Stomach smooth muscle (tissue), 2 donors: ENCODE results near the gene CFB.
"Not testable (repeated sequence)": the region's sequence is repeated elsewhere in the genome, so short reads cannot be mapped to it uniquely, and the experiment has no call there.

Experiments
- H3K27ac ChIP-seq: one replicate; pipeline ENCODE4 v1.7.0; 2013; ENCODE audit warnings: mild to moderate bottlenecking, low read length, inconsistent platforms
- H3K27me3 ChIP-seq, 2 donors: one replicate each; pipeline ENCODE4 v1.7.0; 2013; ENCODE audit warnings: low read length in 2 of 2; ENCODE audit not compliant: insufficient read depth in 2 of 2, control insufficient read depth in 1 of 2
- H3K36me3 ChIP-seq, 2 donors: one replicate each; pipeline ENCODE4 v1.7.0; 2013; ENCODE audit warnings: low read length in 2 of 2; ENCODE audit not compliant: control insufficient read depth in 2 of 2, insufficient read depth in 2 of 2
- H3K4me1 ChIP-seq: one replicate; pipeline ENCODE4 v1.7.0; 2013; ENCODE audit warnings: low read length; ENCODE audit not compliant: control insufficient read depth, insufficient read depth
- H3K4me3 ChIP-seq, 2 donors: one replicate each; pipeline ENCODE4 v1.7.0; 2013; ENCODE audit warnings: low read length in 2 of 2
- H3K9ac ChIP-seq, 2 donors: one replicate each; pipeline ENCODE4 v1.7.0; 2013; ENCODE audit warnings: low read length in 2 of 2, mild to moderate bottlenecking in 1 of 2
- H3K9me3 ChIP-seq, 2 donors: one replicate each; pipeline ENCODE4 v1.7.0; 2013; ENCODE audit warnings: low read length in 2 of 2; ENCODE audit not compliant: control insufficient read depth in 2 of 2
- donor health status: healthy.
- donor health status: Pancreatic carcinoma.

Gene CFB

GRCh38 chr6:31972709-31973350 is 26.9 kb downstream of the CFB start:
- Histone ChIP-seq H3K27ac (peak overlapping the region; percentile 98), H3K9me3 (no peaks in the 10 kb centered on the region), H3K27me3 (no peaks in the 10 kb centered on the region), H3K4me1 (peaks cover 42% of the 10 kb centered on the region), H3K36me3 (peaks cover 10 to 14% of the 10 kb centered on the region in 2 donors), H3K4me3 (peak overlapping the region; percentile 75 to 97), H3K9ac (peak overlapping the region; percentile 74 to 99)

- not testable (repeated sequence) for H3K9me3 ChIP-seq, H3K27ac ChIP-seq, H3K9ac ChIP-seq, H3K27me3 ChIP-seq, H3K4me3 ChIP-seq
- H3K36me3 ChIP-seq: peaks cover 8 to 12% of the 10 kb centered on the region in 2 donors
- peaks cover 24% of the 10 kb centered on the region for H3K4me1 ChIP-seq
Observed at GRCh38 chr6:31976065-31976464, 30.2 kb downstream of the CFB start.

GRCh38 chr6:31977816-31978431 is 32.0 kb downstream of the CFB start:
- Histone ChIP-seq H3K9me3 (no peaks in the 10 kb centered on the region), H3K36me3 (peaks cover 8 to 12% of the 10 kb centered on the region in 2 donors), H3K4me1 (peaks cover 7% of the 10 kb centered on the region), H3K4me3 (no peak overlapping the region), H3K27me3 (no peaks in the 10 kb centered on the region), H3K9ac (no peak overlapping the region), H3K27ac (no peak overlapping the region)

- no peaks in the 10 kb centered on the region for H3K9me3 ChIP-seq
- H3K4me3 ChIP-seq: no peak overlapping the region
- no peak overlapping the region for H3K27ac ChIP-seq
- H3K27me3 ChIP-seq: no peaks in the 10 kb centered on the region
- H3K9ac ChIP-seq: no peak overlapping the region
- peaks cover 8 to 12% of the 10 kb centered on the region in 2 donors for H3K36me3 ChIP-seq
- H3K4me1 ChIP-seq: no peaks in the 10 kb centered on the region
Observed at GRCh38 chr6:31978831-31979230, 32.9 kb downstream of the CFB start.

- H3K9me3 ChIP-seq: no peaks in the 10 kb centered on the region
- no peak overlapping the region for H3K27ac ChIP-seq
- H3K9ac ChIP-seq: no peak overlapping the region
- no peaks in the 10 kb centered on the region for H3K27me3 ChIP-seq
- H3K4me1 ChIP-seq: no peaks in the 10 kb centered on the region
- H3K36me3 ChIP-seq: peaks cover 8 to 12% of the 10 kb centered on the region in 2 donors
- no peak overlapping the region for H3K4me3 ChIP-seq
Observed at GRCh38 chr6:31979238-31979898, 33.5 kb downstream of the CFB start.

- H3K4me1 ChIP-seq, H3K27me3 ChIP-seq, H3K9ac ChIP-seq, H3K9me3 ChIP-seq, H3K27ac ChIP-seq, H3K4me3 ChIP-seq: not testable (repeated sequence)
- H3K36me3 ChIP-seq: peaks cover 8 to 12% of the 10 kb centered on the region in 2 donors
Observed at GRCh38 chr6:31980195-31980876, 34.4 kb downstream of the CFB start.

GRCh38 chr6:31980998-31981397 is 35.1 kb downstream of the CFB start:
- H3K27me3 ChIP-seq, H3K4me3 ChIP-seq, H3K4me1 ChIP-seq, H3K9ac ChIP-seq, H3K27ac ChIP-seq, H3K9me3 ChIP-seq: not testable (repeated sequence)
- H3K36me3 ChIP-seq: peaks cover 8 to 12% of the 10 kb centered on the region in 2 donors

GRCh38 chr6:31981744-31982143 is 35.8 kb downstream of the CFB start, which contains the start of gene C4A:
Gene C4A, plus strand, starts transcription at chr6:31982057. Its CDS starts 51 bp downstream, at chr6:31982108.
- not testable (repeated sequence) for H3K27me3 ChIP-seq, H3K4me1 ChIP-seq

GRCh38 chr6:31989363-31989762 is 43.5 kb downstream of the CFB start:
- H3K27ac ChIP-seq, H3K9me3 ChIP-seq, H3K36me3 ChIP-seq, H3K4me1 ChIP-seq, H3K9ac ChIP-seq, H3K27me3 ChIP-seq, H3K4me3 ChIP-seq: not testable (repeated sequence)

More at GRCh38 chr6:31981744-31982143, 35.8 kb downstream of the CFB start, which contains the start of gene C4A:
- not testable (repeated sequence) for H3K9ac ChIP-seq, H3K9me3 ChIP-seq, H3K4me3 ChIP-seq, H3K27ac ChIP-seq
- H3K36me3 ChIP-seq: peaks cover 8 to 12% of the 10 kb centered on the region in 2 donors

- H3K36me3 ChIP-seq, H3K4me1 ChIP-seq, H3K4me3 ChIP-seq, H3K27me3 ChIP-seq, H3K9ac ChIP-seq, H3K27ac ChIP-seq, H3K9me3 ChIP-seq: not testable (repeated sequence)
Observed at GRCh38 chr6:31994421-31994820, 48.5 kb downstream of the CFB start.
